GM12878 (cell line): Measurements from ENCODE around the gene ZBTB6. TPM values are rescaled to one million over a fixed set of nuclear protein-coding genes. Genes with fewer than 3 reads are reported as not detected.

Source experiments
- ATAC-seq: fragments of 200-7000 bp; cut with Tn5 transposase; 3 replicates; pipeline ENCODE4 v1.9.1; 2020; ENCODE audit warnings: mild to moderate bottlenecking, moderate library complexity
- BruUV-seq: library from RNA; stranded (reverse); fragments of 400-500 nt; replicated peaks from 2 replicates; lab custom pipeline; 2021; lab: Mats Ljungman, UMichigan
- CTCF ChIA-PET: fragments of 300-600 bp; sonication (Branson Sonifier 250); formaldehyde crosslinking; extraction: SDS; loops from one replicate; lab custom pipeline; 2021; ENCODE audit warnings: inconsistent platforms; lab: Yijun Ruan, JAX
- POLR2A ChIA-PET: fragments of 350-600 bp; formaldehyde crosslinking; extraction: SDS; loops from one replicate; lab custom pipeline; 2021; ENCODE audit warnings: inconsistent platforms; lab: Charles Lee
- RAD21 ChIA-PET: fragments of 300-600 bp; sonication (Branson Sonifier 250); formaldehyde crosslinking; loops from one replicate; lab custom pipeline; 2023; ENCODE audit warnings: antibody characterized with exemption; ENCODE audit not compliant: unreplicated experiment; lab: Charles Lee
- SMC1A ChIA-PET: fragments of 300-600 bp; sonication (Branson Sonifier 250); formaldehyde crosslinking; loops from one replicate; lab custom pipeline; 2023; ENCODE audit not compliant: unreplicated experiment, uncharacterized antibody; lab: Charles Lee
- DNase-seq: peaks from one replicate; pipeline ENCODE4 v3.0.0-alpha.2; 2011; ENCODE audit warnings: low read depth, low spot score
- FAIRE-seq: peaks from 3 replicates; lab custom pipeline; 2011; peaks lifted over from hg19 to GRCh38; lab: Jason Lieb, UNC
- H2AFZ ChIP-seq: 2 replicates; pipeline ENCODE4 v1.6.0; 2011; ENCODE audit warnings: low read depth, low read length, control low read depth; ENCODE audit not compliant: control insufficient read depth
- H3K27ac ChIP-seq: 2 replicates; pipeline ENCODE4 v1.5.1; 2011; ENCODE audit warnings: control low read depth; ENCODE audit not compliant: control insufficient read depth, insufficient read depth
- H3K27me3 ChIP-seq, 2 experiments: replicated peaks in 1 of 2; 2 replicates each; pipeline versions ENCODE4 v1.6.0 to v1.6.1; 2011; ENCODE audit warnings: low read length in 1 of 2; ENCODE audit not compliant: control insufficient read depth in 2 of 2, insufficient read depth in 2 of 2
- H3K36me3 ChIP-seq, 2 experiments: 2 replicates each; pipeline ENCODE4 v1.5.1; 2011; ENCODE audit warnings: low read length in 1 of 2; ENCODE audit not compliant: control insufficient read depth in 2 of 2, insufficient read depth in 2 of 2
- H3K4me1 ChIP-seq: 2 replicates; pipeline ENCODE4 v1.6.1; 2011; ENCODE audit warnings: mild to moderate bottlenecking, low read length, moderate library complexity, mixed read lengths; ENCODE audit not compliant: control insufficient read depth, insufficient read depth
- H3K4me2 ChIP-seq: 2 replicates; pipeline ENCODE4 v1.6.0; 2011; ENCODE audit warnings: control low read depth; ENCODE audit not compliant: control insufficient read depth, insufficient read depth
- H3K4me3 ChIP-seq: fragments of 200-600 bp; sonication (generic); 2 replicates; pipeline ENCODE4 v1.5.1; 2016
- H3K79me2 ChIP-seq: 2 replicates; pipeline ENCODE4 v1.6.0; 2011; ENCODE audit warnings: low read length; ENCODE audit not compliant: control insufficient read depth, insufficient read depth
- H3K9ac ChIP-seq: 2 replicates; pipeline ENCODE4 v1.8.0; 2011; ENCODE audit warnings: low read length, control low read depth, mixed read lengths; ENCODE audit not compliant: control insufficient read depth, insufficient read depth
- H3K9me3 ChIP-seq: replicated peaks from 3 replicates; pipeline ENCODE4 v1.5.1; 2011; ENCODE audit warnings: mild to moderate bottlenecking, low read length; ENCODE audit not compliant: control insufficient read depth, insufficient read depth
- H4K20me1 ChIP-seq: 2 replicates; pipeline ENCODE4 v1.6.0; 2011; ENCODE audit not compliant: control insufficient read depth, insufficient read depth
- BHLHE40 ChIP-seq, 2 experiments: fragments of 450-650 bp in 1 of 2; IDR thresholded peaks; 2 replicates each; pipeline ENCODE4 v1.6.1; 2011 to 2017; ENCODE audit warnings: low read depth in 2 of 2, borderline replicate concordance in 1 of 2, improper control_type of control experiment in 1 of 2, low read length in 1 of 2, mild to moderate bottlenecking in 1 of 2
- EP300 ChIP-seq, 2 experiments: fragments of 150-350 bp in 1 of 2; IDR thresholded peaks; 2 replicates each; pipeline ENCODE4 v1.6.1; 2011 to 2012; ENCODE audit warnings: low read depth in 2 of 2, low read length in 2 of 2, borderline replicate concordance in 1 of 2, improper control_type of control experiment in 1 of 2, inconsistent platforms in 1 of 2; ENCODE audit not compliant: control insufficient read depth in 1 of 2
- MTA2 ChIP-seq: fragments of 450-650 bp; IDR thresholded peaks from 2 replicates; pipeline ENCODE4 v1.6.1; 2016; ENCODE audit warnings: low read depth, mild to moderate bottlenecking, moderate library complexity
- SMAD5 ChIP-seq: IDR thresholded peaks from 2 replicates; pipeline ENCODE4 v1.6.1; 2016; ENCODE audit warnings: antibody characterized with exemption, low read depth
- ZNF24 ChIP-seq: fragments of 450-650 bp; IDR thresholded peaks from 2 replicates; pipeline ENCODE4 v1.6.1; 2017; ENCODE audit warnings: antibody characterized with exemption, mild to moderate bottlenecking
- WGBS: methylation state at CpG from one replicate; pipeline ENCODE4 v1.1.6; 2016; ENCODE audit warnings: low lambda C conversion rate; ENCODE audit not compliant: insufficient replicate concordance, insufficient coverage; ENCODE audit errors: missing lambda C conversion rate; 5-methylcytosine and 5-hydroxymethylcytosine counted together
- in situ Hi-C: fragments of 300-500 bp; cut with MboI; formaldehyde crosslinking; loops from 9 replicates; pipeline ENCODE4 v1.14.3; 2018; ENCODE audit warnings: mixed read lengths
- intact Hi-C: fragments of 100-400 bp; cut with micrococcal nuclease; formaldehyde crosslinking; loops from one replicate; pipeline ENCODE4 v1.14.2; 2022; ENCODE audit not compliant: unreplicated experiment
- polyA plus RNA-seq, 11 experiments: library from polyadenylated mRNA; depleted of rRNA in 4 of 11; unstranded in 6 of 11; stranded (reverse) in 5 of 11; fragments of >200 nt; fragmentation: Nextera tagmentation in 4 of 11; fragmentation: Illumina TruSeq in 1 of 11; extraction: Ambion mirVana in 4 of 11; extraction: Trizol in 1 of 11; gene quantifications; 1 replicate in 1 of 11; 2 replicates in 10 of 11; pipeline versions ENCODE4 v1.2.1 to v1.2.3, GENCODE V29; 2011 to 2016; ENCODE audit warnings: inconsistent platforms in 2 of 11, missing spikeins in 2 of 11, low read depth in 1 of 11
- total RNA-seq, 4 experiments: library from RNA; depleted of rRNA in 3 of 4; stranded (reverse); fragments of >200 nt in 3 of 4; fragmentation: Illumina TruSeq in 1 of 4; extraction: Trizol in 1 of 4; gene quantifications; 2 replicates each; pipeline versions ENCODE4 v1.2.1 to v1.2.3, GENCODE V29; 2013 to 2021

The ZBTB6 gene
- total and polyA plus RNA-seq, 10 of the 15 experiments (the other 5 are each of a cell fraction or from before 2014, with no cell fraction given) = 1.7 to 11.5 (median 7.0) TPM

GRCh38 chr9:122951056-122951455 is 37.9 kb upstream of the ZBTB6 start:
- Histone ChIP-seq H3K9ac (no peak overlapping the region), H3K9me3 (peaks cover 1% of the 10 kb centered on the region; the same call in 1 of the 3 replicates), H4K20me1 (no peaks in the 10 kb centered on the region), H3K4me1 (peaks cover 12% of the 10 kb centered on the region; the same call in 1 of the 2 replicates), H3K27ac (peak overlapping the region; percentile 46; the same call in 1 of the 2 replicates), H3K4me2 (peak overlapping the region; percentile 26)
- in situ Hi-C loops (no loop called here), intact Hi-C loops (no loop called here)
- ChIA-PET SMC1A (interaction anchor here (0.9 to 1.5 kb wide), 4 partner anchors 8 to 38 kb away, joined by 3 to 5 read pairs (median 4); partner anchors contain the start of genes RABGAP1 and ZBTB26), CTCF (interaction anchor here (1.0 to 1.6 kb wide), 5 partner anchors 9 to 142 kb away, joined by 3 to 5 read pairs (median 4); no protein-coding TSS in a partner anchor), POLR2A (interaction anchor here (0.6 to 1.6 kb wide), 5 partner anchors 8 to 118 kb away, joined by 3 to 6 read pairs (median 4); partner anchors contain the start of genes RABGAP1 and RC3H2), RAD21 (interaction anchor here (1.0 to 1.9 kb wide), 3 partner anchors 10 to 40 kb away, joined by 4 to 6 read pairs (median 4); partner anchors contain the start of gene ZBTB26)
- no peak for DNase-seq
- BruUV-seq = no TSS peak
- TF ChIP-seq EP300 (IDR thresholded peaks at IDR 0.05; ENCODE audit: borderline replicate concordance in 1 of 2, control insufficient read depth in 1 of 2, low read depth in 2 of 2, low read length in 2 of 2) = 0 out of 4 replicates have a peak, but pooled peaks of 1 of the 2 experiments have one; percentile 15
- peak in 1 of 2 experiments; percentile 17; a peak in 1 of 4 replicates for TF ChIP-seq BHLHE40 (IDR thresholded peaks at IDR 0.05; ENCODE audit: borderline replicate concordance in 1 of 2, low read depth in 2 of 2, low read length in 1 of 2)
- TF ChIP-seq MTA2 = peak; percentile 69; the same call in 1 of the 2 replicates
- TF ChIP-seq ZNF24 = no peak
- no peak for TF ChIP-seq SMAD5
- TF ChIP-seq, all 136 proteins: peak for 3
- H3K27me3 ChIP-seq = no peaks in the 10 kb centered on the region
- FAIRE-seq (no peak), ATAC-seq (peak; percentile 63)
- H3K4me3 ChIP-seq = no peak overlapping the region
- no peak overlapping the region for H2AFZ ChIP-seq
- H3K36me3 ChIP-seq = no peaks in the 10 kb centered on the region
- peaks cover 80% of the 10 kb centered on the region for H3K79me2 ChIP-seq
- 23% methylated on average over 1 of the region's 1 CpG for WGBS
